HCT116 (cell line): Measurements from ENCODE around the gene GMPPA. TPM values are rescaled to one million over a fixed set of nuclear protein-coding genes. Genes with fewer than 3 reads are reported as not detected.

ENCODE experiments used
- ATAC-seq: fragments of 200-7000 bp; cut with Tn5 transposase; 2 replicates; pipeline ENCODE4 v1.9.1; 2020; ENCODE audit warnings: mild to moderate bottlenecking, moderate library complexity
- BruUV-seq: library from RNA; stranded (reverse); fragments of 400-500 nt; replicated peaks from 2 replicates; lab custom pipeline; 2021; lab: Mats Ljungman, UMichigan
- CTCF ChIA-PET: fragments of 300-600 bp; sonication (Branson Sonifier 250); formaldehyde crosslinking; loops from one replicate; lab custom pipeline; 2021; ENCODE audit warnings: antibody characterized with exemption; lab: Charles Lee
- POLR2A ChIA-PET: fragments of 300-600, 350-600 bp; sonication (Branson Sonifier 250); formaldehyde crosslinking; loops from one replicate; lab custom pipeline; 2021; ENCODE audit warnings: antibody characterized with exemption; lab: Charles Lee
- RAD21 ChIA-PET, 2 experiments: fragments of 300-600 bp; sonication (Branson Sonifier 250); formaldehyde crosslinking; loops; one replicate each; lab custom pipeline; 2023; ENCODE audit warnings: low total read pairs in 2 of 2; ENCODE audit not compliant: uncharacterized antibody in 2 of 2, unreplicated experiment in 2 of 2, low non-redundant PET in 1 of 2; lab: Charles Lee
- DNase-seq: peaks from one replicate; pipeline ENCODE4 v3.0.0-alpha.2; 2010; ENCODE audit warnings: low read depth, low spot score
- H2AFZ ChIP-seq: fragments of 200-600 bp; shearing (Covaris generic), sonication (generic); 2 replicates; pipeline ENCODE4 v1.6.1; 2017; ENCODE audit warnings: low read depth, mixed run types, mixed read lengths, antibody characterized with exemption, low read length; ENCODE audit not compliant: poor library complexity, severe bottlenecking
- H3K27ac ChIP-seq: 2 replicates; pipeline ENCODE4 v1.5.1; 2012; ENCODE audit warnings: low read depth, low read length
- H3K27me3 ChIP-seq: fragments of 200-600 bp; sonication (generic); 2 replicates; pipeline ENCODE4 v1.6.1; 2016; ENCODE audit warnings: mixed run types, low read length, mixed read lengths; ENCODE audit not compliant: insufficient read depth
- H3K36me3 ChIP-seq, 2 experiments: fragments of 200-500 bp in 1 of 2; fragments of 200-600 bp in 1 of 2; sonication (Bioruptor generic) in 1 of 2; sonication (generic) in 1 of 2; 2 replicates each; pipeline versions ENCODE4 v1.5.1 to v1.6.1; 2014 to 2016; ENCODE audit warnings: low read length in 2 of 2, inconsistent platforms in 1 of 2, mixed read lengths in 1 of 2, mixed run types in 1 of 2; ENCODE audit not compliant: insufficient read depth in 2 of 2, control insufficient read depth in 1 of 2
- H3K4me1 ChIP-seq, 2 experiments: fragments of 200-600 bp in 1 of 2; sonication (generic) in 1 of 2; 2 replicates each; pipeline versions ENCODE4 v1.5.1 to v1.6.1; 2012 to 2017; ENCODE audit warnings: low read length in 2 of 2, inconsistent platforms in 1 of 2, mild to moderate bottlenecking in 1 of 2, mixed read lengths in 1 of 2, mixed run types in 1 of 2, moderate library complexity in 1 of 2; ENCODE audit not compliant: insufficient read depth in 2 of 2, control insufficient read depth in 1 of 2
- H3K4me2 ChIP-seq: fragments of 200-600 bp; sonication (generic); 2 replicates; pipeline ENCODE4 v1.6.1; 2017; ENCODE audit warnings: mixed run types, low read length, mixed read lengths
- H3K4me3 ChIP-seq, 2 experiments: fragments of 200-600 bp in 1 of 2; sonication (generic) in 1 of 2; replicated peaks in 1 of 2; 2 replicates each; pipeline ENCODE4 v1.5.1; 2011 to 2016; ENCODE audit warnings: low read length in 2 of 2, control low read depth in 1 of 2, low read depth in 1 of 2, mild to moderate bottlenecking in 1 of 2, mixed read lengths in 1 of 2, mixed run types in 1 of 2
- H3K79me2 ChIP-seq: fragments of 200-600 bp; sonication (generic); 2 replicates; pipeline ENCODE4 v1.6.1; 2017; ENCODE audit warnings: mild to moderate bottlenecking, mixed run types, low read length, moderate library complexity, mixed read lengths; ENCODE audit not compliant: insufficient read depth
- H3K9ac ChIP-seq: fragments of 200-600 bp; sonication (generic); 2 replicates; pipeline ENCODE4 v1.6.1; 2016; ENCODE audit warnings: low read length, mixed read lengths
- H3K9me2 ChIP-seq: fragments of 200-600 bp; sonication (generic), shearing (Covaris generic); 2 replicates; pipeline ENCODE4 v1.6.1; 2017; ENCODE audit warnings: mixed run types, mild to moderate bottlenecking, moderate library complexity; ENCODE audit not compliant: insufficient read depth
- H3K9me3 ChIP-seq, 2 experiments: fragments of 200-500 bp in 1 of 2; fragments of 200-600 bp in 1 of 2; sonication (Bioruptor generic) in 1 of 2; sonication (generic) in 1 of 2; 2 replicates each; pipeline ENCODE4 v1.6.1; 2014 to 2017; ENCODE audit warnings: low read length in 2 of 2, mixed read lengths in 2 of 2, inconsistent platforms in 1 of 2, low read depth in 1 of 2, mild to moderate bottlenecking in 1 of 2, mixed run types in 1 of 2, moderate library complexity in 1 of 2; ENCODE audit not compliant: control insufficient read depth in 1 of 2, insufficient read depth in 1 of 2
- H4K20me1 ChIP-seq: fragments of 200-600 bp; sonication (generic), shearing (Covaris generic); 2 replicates; pipeline ENCODE4 v1.6.1; 2017; ENCODE audit warnings: mixed run types, mild to moderate bottlenecking, moderate library complexity; ENCODE audit not compliant: insufficient read depth
- ATF3 ChIP-seq: IDR thresholded peaks from 2 replicates; pipeline ENCODE4 v1.6.1; 2012
- CEBPB ChIP-seq: IDR thresholded peaks from 2 replicates; pipeline ENCODE4 v1.6.1; 2012; ENCODE audit warnings: low read depth
- CTCF ChIP-seq, 3 experiments: fragments of 200-600 bp in 1 of 3; sonication (generic) in 1 of 3; IDR thresholded peaks in 2 of 3; conservative IDR thresholded peaks in 1 of 3; 2 replicates each; pipeline ENCODE4 v1.5.1; 2012 to 2017; ENCODE audit warnings: low read depth in 2 of 3, low read length in 2 of 3, antibody characterized with exemption in 1 of 3, borderline replicate concordance in 1 of 3, control low read depth in 1 of 3, mild to moderate bottlenecking in 1 of 3, mixed read lengths in 1 of 3, mixed run types in 1 of 3, moderate library complexity in 1 of 3; ENCODE audit not compliant: insufficient read depth in 1 of 3
- EGR1 ChIP-seq: IDR thresholded peaks from 2 replicates; pipeline ENCODE4 v1.6.1; 2012; ENCODE audit warnings: low read depth
- EZH2phosphoT487 ChIP-seq: fragments of 200-600 bp; IDR thresholded peaks from 2 replicates; pipeline ENCODE4 v1.6.1; 2018; ENCODE audit warnings: antibody characterized with exemption, borderline replicate concordance
- MAX ChIP-seq: IDR thresholded peaks from 2 replicates; pipeline ENCODE4 v1.6.1; 2012
- REST ChIP-seq: IDR thresholded peaks from 2 replicates; pipeline ENCODE4 v1.6.1; 2012; ENCODE audit warnings: low read depth
- SP1 ChIP-seq: IDR thresholded peaks from 2 replicates; pipeline ENCODE4 v1.6.1; 2012; ENCODE audit warnings: low read depth
- TCF7L2 ChIP-seq: IDR thresholded peaks from 2 replicates; pipeline ENCODE4 v1.7.0; 2011; ENCODE audit warnings: borderline replicate concordance, inconsistent platforms; ENCODE audit not compliant: insufficient read depth, insufficient read length; ENCODE audit errors: extremely low read depth
- intact Hi-C: fragments of 100-400 bp; cut with micrococcal nuclease; formaldehyde crosslinking; loops from 2 replicates; pipeline ENCODE4 v1.10.0; 2022
- total RNA-seq: library from RNA; stranded (reverse); gene quantifications from one replicate; pipeline ENCODE4 v1.2.1, GENCODE V29; 2021; ENCODE audit not compliant: unreplicated experiment

GMPPA gene
- total RNA-seq, 1 experiment from 2014 or later = 71.8 TPM

GRCh38 chr2:219506802-219507526 is 8.3 kb downstream of the GMPPA start (continued):
- no peak for TF ChIP-seq CEBPB
- no peak for TF ChIP-seq SP1
- no peak for TF ChIP-seq ATF3
- no peak for TF ChIP-seq REST

GRCh38 chr2:219507581-219508443 is 9.1 kb downstream of the GMPPA start:
- Histone ChIP-seq H3K4me1 (peaks cover 0 to 19% of the 10 kb centered on the region in 2 experiments; a peak in 2 of 4 replicates), H3K27me3 (no peaks in the 10 kb centered on the region), H2AFZ (no peak overlapping the region), H3K4me3 (no peak overlapping the region)
- RAD21 ChIA-PET = no interaction called here
- intact Hi-C loops = no loop called here
- no peak for TF ChIP-seq EGR1
- TF ChIP-seq EZH2phosphoT487 = no peak
- TF ChIP-seq MAX = no peak
- TF ChIP-seq TCF7L2 = no peak
- no peak for TF ChIP-seq ATF3
- no peak for TF ChIP-seq CTCF (IDR thresholded peaks at IDR 0.05 in 2 of 3, conservative IDR thresholded peaks at IDR 0.05 in 1 of 3; ENCODE audit: borderline replicate concordance in 1 of 3, insufficient read depth in 1 of 3, low read depth in 2 of 3, low read length in 2 of 3)
- TF ChIP-seq, all 23 proteins: peak for 0
- Histone ChIP-seq H3K9ac (no peak overlapping the region), H4K20me1 (no peaks in the 10 kb centered on the region), H3K9me2 (no peaks in the 10 kb centered on the region), H3K9me3 (no peaks in the 10 kb centered on the region), H3K27ac (no peak overlapping the region), H3K4me2 (no peak overlapping the region), H3K79me2 (no peaks in the 10 kb centered on the region), H3K36me3 (peaks cover 6% of the 10 kb centered on the region in 2 experiments; a peak in 1 of 4 replicates)
- BruUV-seq = no TSS peak
- ATAC-seq (no peak), DNase-seq (no peak)
- ChIA-PET CTCF (interaction anchor here (0.8 to 4.4 kb wide), 10 partner anchors 9 to 505 kb away, joined by 3 to 56 read pairs (median 4); partner anchors contain the start of gene GMPPA), POLR2A (interaction anchor here (1.3 kb wide), 1 partner anchor 10 kb away, joined by 11 read pairs; the partner anchor contains the start of gene GMPPA)
